Measurements from ENCODE around the gene C11orf91.

GRCh38 chr11:33721984-33722383, 21.4 kb upstream of the C11orf91 start:
- TF ChIP-seq, protein P1, sequence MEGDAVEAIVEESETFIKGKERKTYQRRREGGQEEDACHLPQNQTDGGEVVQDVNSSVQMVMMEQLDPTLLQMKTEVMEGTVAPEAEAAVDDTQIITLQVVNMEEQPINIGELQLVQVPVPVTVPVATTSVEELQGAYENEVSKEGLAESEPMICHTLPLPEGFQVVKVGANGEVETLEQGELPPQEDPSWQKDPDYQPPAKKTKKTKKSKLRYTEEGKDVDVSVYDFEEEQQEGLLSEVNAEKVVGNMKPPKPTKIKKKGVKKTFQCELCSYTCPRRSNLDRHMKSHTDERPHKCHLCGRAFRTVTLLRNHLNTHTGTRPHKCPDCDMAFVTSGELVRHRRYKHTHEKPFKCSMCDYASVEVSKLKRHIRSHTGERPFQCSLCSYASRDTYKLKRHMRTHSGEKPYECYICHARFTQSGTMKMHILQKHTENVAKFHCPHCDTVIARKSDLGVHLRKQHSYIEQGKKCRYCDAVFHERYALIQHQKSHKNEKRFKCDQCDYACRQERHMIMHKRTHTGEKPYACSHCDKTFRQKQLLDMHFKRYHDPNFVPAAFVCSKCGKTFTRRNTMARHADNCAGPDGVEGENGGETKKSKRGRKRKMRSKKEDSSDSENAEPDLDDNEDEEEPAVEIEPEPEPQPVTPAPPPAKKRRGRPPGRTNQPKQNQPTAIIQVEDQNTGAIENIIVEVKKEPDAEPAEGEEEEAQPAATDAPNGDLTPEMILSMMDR (IDR thresholded peaks at IDR 0.05; ENCODE audit: insufficient read depth, low read length, poor library complexity, severe bottlenecking): no peak
- no peak for TF ChIP-seq EZH2phosphoT487 (conservative IDR thresholded peaks at IDR 0.05; ENCODE audit: low read length)

All from SU-DHL-6 (cell line).